H9 (cell line): ENCODE data around the gene BMERB1. TPM values are rescaled to one million over a fixed set of nuclear protein-coding genes. Genes with fewer than 3 reads are reported as not detected.

ENCODE experiments used
- DNase-seq: peaks from one replicate; pipeline ENCODE4 v3.0.0-alpha.2; 2017
- H2AFZ ChIP-seq: one replicate; pipeline ENCODE4 v1.6.1; 2013; ENCODE audit warnings: mild to moderate bottlenecking, low read length, control low read depth, moderate library complexity
- H2AK5ac ChIP-seq: 2 replicates; pipeline ENCODE4 v1.6.1; 2013; ENCODE audit warnings: low read length, control low read depth, mixed read lengths; ENCODE audit not compliant: insufficient read length
- H2BK120ac ChIP-seq: one replicate; pipeline ENCODE4 v1.6.1; 2013; ENCODE audit warnings: low read depth, mild to moderate bottlenecking, low read length, control low read depth, inconsistent platforms; ENCODE audit not compliant: poor library complexity, severe bottlenecking
- H2BK12ac ChIP-seq: 2 replicates; pipeline ENCODE4 v1.6.1; 2013; ENCODE audit warnings: low read length, control low read depth, mixed read lengths, low read depth; ENCODE audit not compliant: insufficient read length
- H2BK15ac ChIP-seq: 2 replicates; pipeline ENCODE4 v1.6.1; 2013; ENCODE audit warnings: low read depth, low read length, control low read depth
- H2BK20ac ChIP-seq: one replicate; pipeline ENCODE4 v1.6.1; 2013; ENCODE audit warnings: low read depth, mild to moderate bottlenecking, low read length, control low read depth, inconsistent platforms; ENCODE audit not compliant: poor library complexity, severe bottlenecking
- H2BK5ac ChIP-seq: 2 replicates; pipeline ENCODE4 v1.6.1; 2013; ENCODE audit warnings: low read length, control low read depth, mixed read lengths; ENCODE audit not compliant: insufficient read length
- H3K14ac ChIP-seq: 2 replicates; pipeline ENCODE4 v1.6.1; 2013; ENCODE audit warnings: low read length, control low read depth; ENCODE audit not compliant: insufficient read depth
- H3K18ac ChIP-seq: 2 replicates; pipeline ENCODE4 v1.6.1; 2013; ENCODE audit warnings: low read depth, mild to moderate bottlenecking, mixed read lengths, low read length, control low read depth; ENCODE audit not compliant: insufficient read length
- H3K23ac ChIP-seq: 2 replicates; pipeline ENCODE4 v1.6.1; 2013; ENCODE audit warnings: low read length, control low read depth, mixed read lengths, low read depth; ENCODE audit not compliant: insufficient read length
- H3K23me2 ChIP-seq: 2 replicates; pipeline ENCODE4 v1.6.1; 2013; ENCODE audit warnings: low read depth, mild to moderate bottlenecking, mixed read lengths, low read length, control low read depth; ENCODE audit not compliant: insufficient read length, poor library complexity, severe bottlenecking
- H3K27ac ChIP-seq: 2 replicates; pipeline ENCODE4 v1.5.1; 2013; ENCODE audit warnings: low read length, control low read depth, mixed read lengths, low read depth; ENCODE audit not compliant: insufficient read length
- H3K27me3 ChIP-seq: 2 replicates; pipeline ENCODE4 v1.6.1; 2013; ENCODE audit warnings: low read length, control low read depth, inconsistent platforms; ENCODE audit not compliant: insufficient read depth
- H3K4ac ChIP-seq: 2 replicates; pipeline ENCODE4 v1.6.1; 2013; ENCODE audit warnings: low read depth, mild to moderate bottlenecking, control low read depth, inconsistent platforms, low read length, moderate library complexity
- H3K4me1 ChIP-seq: 2 replicates; pipeline ENCODE4 v1.6.1; 2013; ENCODE audit warnings: low read length, control low read depth, inconsistent platforms; ENCODE audit not compliant: insufficient read depth
- H3K4me2 ChIP-seq: 2 replicates; pipeline ENCODE4 v1.6.1; 2013; ENCODE audit warnings: low read length, control low read depth, mixed read lengths; ENCODE audit not compliant: insufficient read length, insufficient read depth
- H3K56ac ChIP-seq: 2 replicates; pipeline ENCODE4 v1.6.1; 2013; ENCODE audit warnings: low read depth, mild to moderate bottlenecking, mixed read lengths, low read length, control low read depth; ENCODE audit not compliant: insufficient read length
- H3K79me1 ChIP-seq: 2 replicates; pipeline ENCODE4 v1.6.1; 2013; ENCODE audit warnings: low read depth, mild to moderate bottlenecking, moderate library complexity, low read length, control low read depth, inconsistent platforms; ENCODE audit not compliant: insufficient read depth, poor library complexity, severe bottlenecking
- H3K79me2 ChIP-seq: 2 replicates; pipeline ENCODE4 v1.6.1; 2013; ENCODE audit warnings: low read length, control low read depth, inconsistent platforms; ENCODE audit not compliant: insufficient read depth
- H3K9ac ChIP-seq: 2 replicates; pipeline ENCODE4 v1.6.1; 2013; ENCODE audit warnings: low read length, control low read depth, mixed read lengths; ENCODE audit not compliant: insufficient read length; ENCODE audit errors: extremely low read depth
- H3K9me3 ChIP-seq: one replicate; pipeline ENCODE4 v1.6.1; 2013; ENCODE audit warnings: low read depth, low read length, inconsistent platforms; ENCODE audit not compliant: control insufficient read depth
- H3T11ph ChIP-seq: one replicate; pipeline ENCODE4 v1.6.1; 2013; ENCODE audit warnings: mild to moderate bottlenecking, low read length, control low read depth, inconsistent platforms
- H4K20me1 ChIP-seq: one replicate; pipeline ENCODE4 v1.6.1; 2013; ENCODE audit not compliant: control insufficient read depth, insufficient read length, insufficient read depth
- H4K5ac ChIP-seq: 2 replicates; pipeline ENCODE4 v1.6.1; 2013; ENCODE audit warnings: low read depth, mild to moderate bottlenecking, mixed read lengths, low read length, control low read depth; ENCODE audit not compliant: insufficient read length
- H4K8ac ChIP-seq: replicated peaks from 2 replicates; pipeline ENCODE4 v1.6.1; 2013; ENCODE audit warnings: low read length, control low read depth, mixed read lengths, low read depth; ENCODE audit not compliant: insufficient read length
- H4K91ac ChIP-seq: 2 replicates; pipeline ENCODE4 v1.6.1; 2013; ENCODE audit warnings: low read depth, mild to moderate bottlenecking, moderate library complexity, mixed read lengths, low read length, control low read depth; ENCODE audit not compliant: insufficient read length
- H3K27ac Mint-ChIP-seq, 3 experiments: 2 replicates in 2 of 3; 3 replicates in 1 of 3; pipeline ENCODE4 v1.8.0; 2020 to 2021; ENCODE audit warnings: mixed read lengths in 3 of 3, mild to moderate bottlenecking in 1 of 3, moderate library complexity in 1 of 3
- H3K27me3 Mint-ChIP-seq: 2 replicates; pipeline ENCODE4 v1.8.0; 2021; ENCODE audit warnings: low read depth, mild to moderate bottlenecking, moderate library complexity, mixed read lengths
- H3K36me3 Mint-ChIP-seq, 3 experiments: 2 replicates in 2 of 3; 3 replicates in 1 of 3; pipeline ENCODE4 v1.8.0; 2020 to 2021; ENCODE audit warnings: low read depth in 3 of 3, mixed read lengths in 3 of 3; ENCODE audit not compliant: insufficient read depth in 1 of 3
- H3K4me1 Mint-ChIP-seq, 2 experiments: 2 replicates each; pipeline ENCODE4 v1.8.0; 2020; ENCODE audit warnings: mixed read lengths in 2 of 2
- H3K4me3 Mint-ChIP-seq, 2 experiments: 2 replicates in 1 of 2; 3 replicates in 1 of 2; pipeline ENCODE4 v1.8.0; 2020 to 2021; ENCODE audit warnings: mild to moderate bottlenecking in 2 of 2, mixed read lengths in 2 of 2, moderate library complexity in 1 of 2
- H3K9me3 Mint-ChIP-seq, 2 experiments: 2 replicates in 1 of 2; 3 replicates in 1 of 2; pipeline ENCODE4 v1.8.0; 2020; ENCODE audit warnings: mild to moderate bottlenecking in 2 of 2, mixed read lengths in 2 of 2, moderate library complexity in 1 of 2
- CTCF ChIP-seq: fragments of 200-600 bp; sonication (generic); conservative IDR thresholded peaks from 3 replicates; pipeline ENCODE4 v1.8.0; 2021; ENCODE audit warnings: antibody characterized with exemption, mild to moderate bottlenecking
- WGBS: extraction: QIAGEN DNeasy Blood & Tissue Kit; methylation state at CpG from one replicate; pipeline ENCODE4 v1.1.7; 2013; ENCODE audit warnings: missing lambda C conversion rate, low lambda C conversion rate, mixed read lengths; ENCODE audit not compliant: insufficient read length; ENCODE audit errors: extremely low coverage; 5-methylcytosine and 5-hydroxymethylcytosine counted together
- total RNA-seq: library from RNA; stranded (reverse); gene quantifications from 2 replicates; pipeline ENCODE4 v1.2.1, GENCODE V29; 2021

BMERB1 gene
- total RNA-seq, 1 experiment from 2014 or later: 19.5 TPM

GRCh38 chr16:15535772-15536171 lies 101.4 kb downstream of the BMERB1 start:
- Histone ChIP-seq H3K23me2 (no peaks in the 10 kb centered on the region), H3K9me3 (no peaks in the 10 kb centered on the region), H3K4ac (no peak overlapping the region), H3K9ac (no peak overlapping the region), H3K14ac (no peak overlapping the region), H2AFZ (no peak overlapping the region), H4K20me1 (no peaks in the 10 kb centered on the region), H2BK20ac (no peak overlapping the region), H3K79me2 (no peaks in the 10 kb centered on the region), H3K27ac (no peak overlapping the region), H3K18ac (no peak overlapping the region), H3K27me3 (no peaks in the 10 kb centered on the region), H4K8ac (no peak overlapping the region), H2BK12ac (no peak overlapping the region), H2BK15ac (no peak overlapping the region), H3K56ac (no peak overlapping the region), H2BK5ac (no peak overlapping the region), H4K5ac (no peak overlapping the region), H3K4me2 (no peak overlapping the region), H3K23ac (no peak overlapping the region), H3K4me1 (no peaks in the 10 kb centered on the region), H2BK120ac (no peak overlapping the region), H3T11ph (no peak overlapping the region), H2AK5ac (no peak overlapping the region), H4K91ac (no peak overlapping the region), H3K79me1 (no peaks in the 10 kb centered on the region)
- no peaks in the 10 kb centered on the region for H3K27me3 Mint-ChIP-seq
- no peak overlapping the region for H3K27ac Mint-ChIP-seq
- TF ChIP-seq CTCF: no peak
- H3K36me3 Mint-ChIP-seq: no peaks in the 10 kb centered on the region
- H3K4me1 Mint-ChIP-seq: peaks cover 8 to 9% of the 10 kb centered on the region in 2 experiments
- WGBS: no CpG with 5 or more reads among the region's 6 CpGs
- no peaks in the 10 kb centered on the region for H3K9me3 Mint-ChIP-seq
- H3K4me3 Mint-ChIP-seq: no peak overlapping the region
- DNase-seq: no peak
